ENCODE data around the gene LHX4.

Gene LHX4

GRCh38 chr1:180208264-180208663 lies 21.8 kb upstream of the LHX4 start:
- H3K4me3 ChIP-seq (ENCODE audit: low read depth, low read length), result no peak overlapping the region
- no peak for TF ChIP-seq CTCF (IDR thresholded peaks at IDR 0.05; ENCODE audit: low read depth, low read length)

GRCh38 chr1:180210008-180210620 lies 19.9 kb upstream of the LHX4 start:
- TF ChIP-seq CTCF (IDR thresholded peaks at IDR 0.05; ENCODE audit: low read depth, low read length), result no peak
- H3K4me3 ChIP-seq (ENCODE audit: low read depth, low read length), result no peak overlapping the region

GRCh38 chr1:180211156-180211859 lies 18.8 kb upstream of the LHX4 start:
- TF ChIP-seq CTCF (IDR thresholded peaks at IDR 0.05; ENCODE audit: low read depth, low read length), result no peak

GRCh38 chr1:180211860-180212229 lies 18.2 kb upstream of the LHX4 start:
- no peak for TF ChIP-seq CTCF (IDR thresholded peaks at IDR 0.05; ENCODE audit: low read depth, low read length)
- H3K4me3 ChIP-seq (ENCODE audit: low read depth, low read length), result no peak overlapping the region

More at GRCh38 chr1:180211156-180211859, 18.8 kb upstream of the LHX4 start:
- H3K4me3 ChIP-seq (ENCODE audit: low read depth, low read length), result no peak overlapping the region

GRCh38 chr1:180213401-180214170 lies 16.5 kb upstream of the LHX4 start:
- TF ChIP-seq CTCF (IDR thresholded peaks at IDR 0.05; ENCODE audit: low read depth, low read length), result no peak
- H3K4me3 ChIP-seq (ENCODE audit: low read depth, low read length), result no peak overlapping the region

GRCh38 chr1:180215856-180216625 lies 14.0 kb upstream of the LHX4 start:
- no peak overlapping the region for H3K4me3 ChIP-seq (ENCODE audit: low read depth, low read length)
- no peak for TF ChIP-seq CTCF (IDR thresholded peaks at IDR 0.05; ENCODE audit: low read depth, low read length)
